Subcutaneous adipose tissue (tissue), 4 donors: ENCODE data around the gene APOF. TPM values are rescaled to one million over a fixed set of nuclear protein-coding genes. Genes with fewer than 3 reads are reported as not detected.

Source experiments
- small RNA-seq: library from RNA; depleted of rRNA; stranded (forward); fragments of <200 nt; gene quantifications from one replicate; pipeline ENCODE3, GENCODE V24; 2016
- total RNA-seq, 4 donors: library from RNA; depleted of rRNA; stranded (reverse); fragments of >200 nt; gene quantifications; one replicate each; pipeline ENCODE4 v1.1.0, GENCODE V29; 2016
- TF ChIP-seq, protein P1 (sequence below): fragments of 450-650 bp; IDR thresholded peaks from one replicate; pipeline ENCODE4 v1.5.1; 2016; ENCODE audit warnings: low read depth, mild to moderate bottlenecking, control low read depth, antibody characterized with exemption, moderate library complexity

The APOF gene
- total RNA-seq, 4 donors from 2014 or later: not detected

DNA sequence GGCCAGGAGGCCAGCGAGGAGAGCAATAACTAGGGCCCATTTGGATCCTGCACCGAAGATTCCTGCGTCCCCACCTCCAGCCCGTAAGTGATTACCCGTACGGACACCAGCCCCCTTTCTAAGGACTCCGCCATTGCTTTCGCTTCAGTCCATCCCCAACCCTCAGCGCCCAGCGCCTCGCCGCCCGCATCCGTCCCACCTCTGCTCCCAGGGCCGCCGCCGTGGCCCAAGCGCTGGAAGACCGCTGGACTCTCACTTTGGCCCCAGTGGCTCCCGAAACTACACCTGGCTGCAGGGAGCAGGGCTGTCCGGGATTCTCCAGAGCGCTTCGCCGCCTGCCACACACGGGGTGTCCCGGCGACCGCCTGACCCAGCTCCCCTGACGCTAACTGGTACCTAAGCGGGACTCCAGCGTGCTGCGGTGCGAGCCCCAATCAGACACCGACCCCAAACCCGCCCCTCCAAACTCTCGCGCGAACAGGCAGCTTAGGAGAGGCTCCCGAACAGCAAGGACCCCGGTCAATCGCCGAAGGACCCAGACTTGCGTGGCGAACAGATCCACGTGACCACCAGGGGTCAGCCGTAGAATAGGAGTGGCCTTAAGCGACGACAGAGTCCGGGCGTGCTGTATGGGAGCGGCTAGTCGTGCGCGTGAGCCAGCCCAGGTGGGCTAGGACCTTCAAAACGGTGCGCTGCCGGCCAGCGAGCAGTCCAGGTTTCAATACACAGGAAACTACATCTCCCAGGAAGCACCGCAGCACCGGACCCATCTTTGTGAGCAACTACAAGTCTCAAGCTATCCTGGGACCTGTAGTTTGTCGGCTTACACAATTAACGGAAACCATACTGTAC lies 46.8 kb downstream of the APOF start, which contains the start of gene CNPY2:
Gene CNPY2, minus strand, starts transcription at position 367 of the 852 bp plus-strand sequence. CDS start 771 bp downstream, outside the sequence.
- TF ChIP-seq, protein P1, sequence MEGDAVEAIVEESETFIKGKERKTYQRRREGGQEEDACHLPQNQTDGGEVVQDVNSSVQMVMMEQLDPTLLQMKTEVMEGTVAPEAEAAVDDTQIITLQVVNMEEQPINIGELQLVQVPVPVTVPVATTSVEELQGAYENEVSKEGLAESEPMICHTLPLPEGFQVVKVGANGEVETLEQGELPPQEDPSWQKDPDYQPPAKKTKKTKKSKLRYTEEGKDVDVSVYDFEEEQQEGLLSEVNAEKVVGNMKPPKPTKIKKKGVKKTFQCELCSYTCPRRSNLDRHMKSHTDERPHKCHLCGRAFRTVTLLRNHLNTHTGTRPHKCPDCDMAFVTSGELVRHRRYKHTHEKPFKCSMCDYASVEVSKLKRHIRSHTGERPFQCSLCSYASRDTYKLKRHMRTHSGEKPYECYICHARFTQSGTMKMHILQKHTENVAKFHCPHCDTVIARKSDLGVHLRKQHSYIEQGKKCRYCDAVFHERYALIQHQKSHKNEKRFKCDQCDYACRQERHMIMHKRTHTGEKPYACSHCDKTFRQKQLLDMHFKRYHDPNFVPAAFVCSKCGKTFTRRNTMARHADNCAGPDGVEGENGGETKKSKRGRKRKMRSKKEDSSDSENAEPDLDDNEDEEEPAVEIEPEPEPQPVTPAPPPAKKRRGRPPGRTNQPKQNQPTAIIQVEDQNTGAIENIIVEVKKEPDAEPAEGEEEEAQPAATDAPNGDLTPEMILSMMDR: no peak

DNA sequence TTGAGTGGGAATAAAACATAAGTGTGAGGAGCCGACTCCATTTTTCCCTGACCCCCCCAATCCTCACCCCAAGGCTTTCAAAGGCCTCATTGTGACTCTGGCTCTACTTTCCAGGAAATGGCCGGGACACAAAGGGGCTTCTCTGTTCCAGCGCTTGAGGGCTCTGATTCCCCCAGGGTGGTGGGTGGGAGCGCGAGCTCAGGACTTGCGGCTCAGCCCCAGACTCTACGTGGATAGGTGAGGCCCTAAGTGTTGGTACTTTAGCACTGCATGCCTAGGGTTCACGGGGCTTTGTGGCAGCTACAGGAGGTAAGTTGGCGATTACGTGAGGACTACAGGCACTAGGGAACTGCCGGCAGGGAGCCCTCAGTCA lies 47.4 kb downstream of the APOF start:
- TF ChIP-seq, protein P1: no peak

DNA sequence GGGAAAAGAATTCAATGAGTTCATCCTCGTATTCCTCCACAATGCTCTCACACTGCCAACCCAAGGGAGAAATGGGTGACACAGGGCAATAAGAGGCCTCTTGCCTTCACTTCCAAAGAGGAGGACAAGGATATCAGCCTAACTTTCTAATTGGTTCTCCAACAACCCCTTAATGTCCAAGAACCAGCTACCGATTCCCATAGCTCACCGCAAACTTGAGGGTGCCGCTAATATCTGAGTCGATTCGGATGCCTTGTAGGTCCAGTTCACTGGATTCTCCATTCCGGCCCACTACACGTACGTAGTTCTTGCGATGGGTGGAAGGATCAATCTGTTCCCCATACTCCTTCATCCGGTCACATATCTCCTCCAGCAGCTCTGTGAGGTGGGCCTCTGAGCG lies 51.7 kb downstream of the APOF start:
- TF ChIP-seq, protein P1: no peak

Small RNA genes within 50 kb of the gene (small RNA-seq; reads per million reads assigned to genes)
- gene RNU7-40P: not detected

Other genes starting within 250 kb of the APOF start
- 1,000 to 10,000 TPM; 2,735 to 3,575 (median 3,131) TPM for gene RPL41, start 246.2 kb downstream of the APOF start, total RNA-seq
- gene ZC3H10, start 244.6 kb downstream of the APOF start, total RNA-seq: 1 to 10 TPM; 3.2 to 5.1 (median 3.5) TPM
- 100 to 1,000 TPM; 147 to 522 (median 280) TPM for gene ESYT1, start 234.6 kb downstream of the APOF start, total RNA-seq
- 10 to 100 TPM; 12.2 to 36.0 (median 24.7) TPM for gene MYL6B, start 210.3 kb downstream of the APOF start, total RNA-seq
- 1,000 to 10,000 TPM; 1,882 to 4,580 (median 2,293) TPM for gene MYL6, start 204.5 kb downstream of the APOF start, total RNA-seq
- 100 to 1,000 TPM in 3 of 4 donors, 10 to 100 TPM in 1; 73.6 to 125 (median 118) TPM for gene SMARCC2, start 173.4 kb downstream of the APOF start, total RNA-seq
- gene RNF41, start 140.9 kb downstream of the APOF start, total RNA-seq: 100 to 1,000 TPM in 1 of 4 donors, 10 to 100 TPM in 3; 64.3 to 101 (median 84.9) TPM
- 10 to 100 TPM; 12.6 to 25.3 (median 19.1) TPM for gene NABP2, start 138.5 kb downstream of the APOF start, total RNA-seq
- not detected for gene SLC39A5, start 132.8 kb downstream of the APOF start, total RNA-seq
- gene ANKRD52, start 104.5 kb downstream of the APOF start, total RNA-seq: 10 to 100 TPM; 14.3 to 24.1 (median 19.9) TPM
- 10 to 100 TPM in 3 of 4 donors, 1 to 10 TPM in 1; 9.3 to 18.3 (median 12.4) TPM for gene COQ10A, start 95.9 kb downstream of the APOF start, total RNA-seq
- gene CS, start 62.5 kb downstream of the APOF start, total RNA-seq: 100 to 1,000 TPM; 107 to 278 (median 141) TPM
- gene CNPY2, start 46.9 kb downstream of the APOF start, total RNA-seq: 10 to 100 TPM; 59.7 to 76.7 (median 64.7) TPM
- gene PAN2, start 28.9 kb downstream of the APOF start, total RNA-seq: 10 to 100 TPM; 29.9 to 47.3 (median 31.7) TPM
- gene IL23A, start 24.0 kb downstream of the APOF start, total RNA-seq: 1 to 10 TPM in 1 of 4 donors, not detected in 3; 1.0 TPM
- 100 to 1,000 TPM in 3 of 4 donors, 10 to 100 TPM in 1; 86.7 to 274 (median 213) TPM for gene STAT2, start 2.8 kb downstream of the APOF start, total RNA-seq
- 1 to 10 TPM; 3.1 to 8.3 (median 4.8) TPM for gene TIMELESS, start 86.6 kb upstream of the APOF start, total RNA-seq
- not detected for gene MIP, start 91.8 kb upstream of the APOF start, total RNA-seq
- gene SPRYD4, start 105.7 kb upstream of the APOF start, total RNA-seq: 1 to 10 TPM; 1.5 to 3.2 (median 1.8) TPM
- 1 to 10 TPM in 2 of 4 donors, not detected in 2; 1.8 to 3.2 TPM for gene GLS2, start 125.3 kb upstream of the APOF start, total RNA-seq
- gene RBMS2, start 159.0 kb upstream of the APOF start, total RNA-seq: 10 to 100 TPM; 22.0 to 49.5 (median 33.0) TPM